ENCODE results near the gene SNAPIN.

Gene SNAPIN

DNA sequence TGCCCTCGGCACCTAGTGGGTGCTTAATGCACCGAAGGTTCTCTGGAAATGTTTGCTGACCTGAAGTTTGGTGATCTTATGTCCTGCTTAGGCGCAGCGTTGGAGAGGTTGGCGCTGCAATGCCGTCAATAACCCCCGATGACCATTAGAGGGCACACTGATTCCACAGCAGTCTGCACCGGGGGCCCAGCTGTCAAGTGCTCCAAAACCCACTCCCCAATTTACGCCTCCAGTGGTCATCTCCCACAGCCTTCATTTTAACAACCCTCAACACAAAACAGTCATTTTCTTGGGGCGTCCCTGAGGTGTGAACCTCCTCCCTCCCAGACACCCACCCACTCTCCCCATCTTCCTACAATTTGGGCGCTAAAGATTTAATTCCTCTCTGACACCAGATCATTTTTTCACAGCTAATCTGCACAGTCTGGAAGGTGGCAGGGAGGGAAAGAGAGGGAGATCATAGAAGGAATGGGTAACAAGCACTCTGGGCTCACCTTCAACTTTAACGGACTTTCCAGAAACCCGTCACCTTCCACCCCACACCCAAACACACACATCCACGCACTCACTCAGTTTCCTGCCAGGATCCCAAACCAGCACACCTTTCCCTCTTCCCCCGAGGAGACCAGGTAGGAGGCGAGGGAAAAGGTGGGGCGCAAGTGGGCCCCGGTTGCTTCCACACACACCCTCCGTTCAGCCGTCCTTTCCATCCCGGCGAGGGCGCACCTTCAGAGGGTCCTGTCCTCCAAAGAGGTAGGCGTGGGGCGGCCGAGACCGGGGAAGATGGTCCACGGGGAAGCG is 19.4 kb downstream of the SNAPIN start:
- no peak overlapping the region for H3K9ac ChIP-seq
- H3K9me3 ChIP-seq (ENCODE audit: control insufficient read depth, low read length): no peaks in the 10 kb centered on the region
- no peak overlapping the region for H3K27ac ChIP-seq
- H3K27me3 ChIP-seq (ENCODE audit: control insufficient read depth, insufficient read depth, low read length): no peaks in the 10 kb centered on the region
- H3K4me1 ChIP-seq: no peaks in the 10 kb centered on the region
- no peaks in the 10 kb centered on the region for H3K79me2 ChIP-seq
- peak; percentile 69 for TF ChIP-seq CTCF (IDR thresholded peaks at IDR 0.05)
- H3K36me3 ChIP-seq (ENCODE audit: control insufficient read depth, insufficient read depth, low read length): no peaks in the 10 kb centered on the region
- H3K4me3 ChIP-seq (ENCODE audit: low read depth, low read length): peak overlapping the region; percentile 52
- peak overlapping the region; percentile 81 for H3K4me2 ChIP-seq (ENCODE audit: low read length)
- peak overlapping the region; percentile 64 for H2AFZ ChIP-seq

DNA sequence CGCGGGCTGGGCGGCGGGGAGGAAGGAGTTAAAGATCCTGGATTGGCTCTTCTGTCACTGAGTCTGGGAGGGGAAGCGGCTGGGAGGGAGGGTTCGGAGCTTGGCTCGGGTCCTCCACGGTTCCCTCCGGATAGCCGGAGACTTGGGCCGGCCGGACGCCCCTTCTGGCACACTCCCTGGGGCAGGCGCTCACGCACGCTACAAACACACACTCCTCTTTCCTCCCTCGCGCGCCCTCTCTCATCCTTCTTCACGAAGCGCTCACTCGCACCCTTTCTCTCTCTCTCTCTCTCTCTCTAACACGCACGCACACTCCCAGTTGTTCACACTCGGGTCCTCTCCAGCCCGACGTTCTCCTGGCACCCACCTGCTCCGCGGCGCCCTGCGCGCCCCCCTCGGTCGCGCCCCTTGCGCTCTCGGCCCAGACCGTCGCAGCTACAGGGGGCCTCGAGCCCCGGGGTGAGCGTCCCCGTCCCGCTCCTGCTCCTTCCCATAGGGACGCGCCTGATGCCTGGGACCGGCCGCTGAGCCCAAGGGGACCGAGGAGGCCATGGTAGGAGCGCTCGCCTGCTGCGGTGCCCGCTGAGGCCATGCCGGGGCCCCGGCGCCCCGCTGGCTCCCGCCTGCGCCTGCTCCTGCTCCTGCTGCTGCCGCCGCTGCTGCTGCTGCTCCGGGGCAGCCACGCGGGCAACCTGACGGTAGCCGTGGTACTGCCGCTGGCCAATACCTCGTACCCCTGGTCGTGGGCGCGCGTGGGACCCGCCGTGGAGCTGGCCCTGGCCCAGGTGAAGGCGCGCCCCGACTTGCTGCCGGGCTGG is 20.2 kb downstream of the SNAPIN start, which contains the start of gene NPR1:
Gene NPR1, plus strand, starts transcription at position 170 of the 818 bp plus-strand sequence. Its CDS starts 421 bp downstream, at position 591.
- Histone ChIP-seq H3K27ac (no peak within 1 kb of the TSS), H3K4me3 (ENCODE audit: low read depth, low read length) (peak within 1 kb of the TSS; percentile 52), H3K79me2 (no peaks in the 10 kb centered on the region), H3K27me3 (ENCODE audit: control insufficient read depth, insufficient read depth, low read length) (no peaks in the 10 kb centered on the region), H3K36me3 (ENCODE audit: control insufficient read depth, insufficient read depth, low read length) (no peaks in the 10 kb centered on the region), H3K9ac (no peak within 1 kb of the TSS), H3K4me1 (no peaks in the 10 kb centered on the region), H3K9me3 (ENCODE audit: control insufficient read depth, low read length) (no peaks in the 10 kb centered on the region), H3K4me2 (ENCODE audit: low read length) (peak within 1 kb of the TSS; percentile 81), H2AFZ (peak within 1 kb of the TSS; percentile 64)
- TF ChIP-seq CTCF (IDR thresholded peaks at IDR 0.05): no peak

DNA sequence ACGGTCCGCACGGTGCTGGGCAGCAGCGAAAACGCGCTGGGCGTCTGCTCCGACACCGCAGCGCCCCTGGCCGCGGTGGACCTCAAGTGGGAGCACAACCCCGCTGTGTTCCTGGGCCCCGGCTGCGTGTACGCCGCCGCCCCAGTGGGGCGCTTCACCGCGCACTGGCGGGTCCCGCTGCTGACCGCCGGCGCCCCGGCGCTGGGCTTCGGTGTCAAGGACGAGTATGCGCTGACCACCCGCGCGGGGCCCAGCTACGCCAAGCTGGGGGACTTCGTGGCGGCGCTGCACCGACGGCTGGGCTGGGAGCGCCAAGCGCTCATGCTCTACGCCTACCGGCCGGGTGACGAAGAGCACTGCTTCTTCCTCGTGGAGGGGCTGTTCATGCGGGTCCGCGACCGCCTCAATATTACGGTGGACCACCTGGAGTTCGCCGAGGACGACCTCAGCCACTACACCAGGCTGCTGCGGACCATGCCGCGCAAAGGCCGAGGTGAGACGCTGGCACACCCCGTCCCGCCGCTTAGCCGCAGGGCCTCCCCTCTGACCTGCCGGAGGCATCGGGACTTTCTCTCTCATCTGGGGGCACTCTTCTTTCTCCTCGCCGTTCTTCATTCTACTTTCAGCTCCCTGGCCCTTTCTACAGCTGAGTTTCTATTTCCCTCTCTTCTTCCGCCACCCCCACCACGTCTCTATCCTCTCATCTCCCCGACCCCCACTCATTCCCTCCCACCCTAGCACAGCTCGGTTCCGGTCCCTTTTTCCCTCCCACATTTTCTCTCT is 21.0 kb downstream of the SNAPIN start:
- Histone ChIP-seq H3K9ac (no peak overlapping the region), H3K36me3 (ENCODE audit: control insufficient read depth, insufficient read depth, low read length) (no peaks in the 10 kb centered on the region), H3K4me2 (ENCODE audit: low read length) (peak overlapping the region; percentile 81), H3K79me2 (no peaks in the 10 kb centered on the region), H3K27me3 (ENCODE audit: control insufficient read depth, insufficient read depth, low read length) (no peaks in the 10 kb centered on the region), H3K9me3 (ENCODE audit: control insufficient read depth, low read length) (no peaks in the 10 kb centered on the region), H2AFZ (peak overlapping the region; percentile 64), H3K4me3 (ENCODE audit: low read depth, low read length) (peak overlapping the region; percentile 52), H3K27ac (no peak overlapping the region), H3K4me1 (no peaks in the 10 kb centered on the region)
- TF ChIP-seq CTCF (IDR thresholded peaks at IDR 0.05): no peak

DNA sequence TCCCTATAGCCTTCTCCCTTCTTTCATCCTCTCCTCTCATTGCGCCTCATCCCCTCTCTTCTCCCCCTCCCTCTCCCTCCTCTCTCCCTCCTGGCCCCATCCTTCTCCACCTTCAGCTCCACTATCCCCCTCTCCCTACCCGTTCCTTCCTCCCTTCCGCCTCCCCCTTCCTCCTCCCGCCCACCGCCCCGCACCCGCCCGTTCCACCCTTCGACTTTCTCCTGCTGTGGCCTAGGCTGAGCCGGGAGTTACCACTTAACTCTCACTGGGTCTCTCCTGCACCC is 21.6 kb downstream of the SNAPIN start:
- TF ChIP-seq CTCF (IDR thresholded peaks at IDR 0.05): no peak
- Histone ChIP-seq H3K36me3 (ENCODE audit: control insufficient read depth, insufficient read depth, low read length) (no peaks in the 10 kb centered on the region), H3K9me3 (ENCODE audit: control insufficient read depth, low read length) (no peaks in the 10 kb centered on the region), H3K4me1 (no peaks in the 10 kb centered on the region), H3K9ac (no peak overlapping the region), H3K4me2 (ENCODE audit: low read length) (no peak overlapping the region), H3K27ac (no peak overlapping the region), H2AFZ (no peak overlapping the region), H3K27me3 (ENCODE audit: control insufficient read depth, insufficient read depth, low read length) (no peaks in the 10 kb centered on the region), H3K79me2 (no peaks in the 10 kb centered on the region), H3K4me3 (ENCODE audit: low read depth, low read length) (no peak overlapping the region)
